Measurements from ENCODE around the gene ARL2.

Gene ARL2

GRCh38 chr11:65051398-65051858 lies 37.5 kb downstream of the ARL2 start:
- H3K27me3 ChIP-seq (ENCODE audit: insufficient read depth, low read length): no peaks in the 10 kb centered on the region
- no peak overlapping the region for H3K4me3 ChIP-seq (ENCODE audit: low read depth, low read length, poor library complexity, severe bottlenecking)
- no peaks in the 10 kb centered on the region for H4K20me1 ChIP-seq (ENCODE audit: insufficient read depth, low read length)
- H3K27ac ChIP-seq (ENCODE audit: low read depth, low read length, poor library complexity, severe bottlenecking): no peak overlapping the region
- H3K9me2 ChIP-seq (ENCODE audit: low read depth, low read length): no peaks in the 10 kb centered on the region
- H2AFZ ChIP-seq (ENCODE audit: low read length): no peak overlapping the region
- H3K36me3 ChIP-seq (ENCODE audit: insufficient read depth, low read length): 0 out of 2 replicates have a peak, but pooled peaks cover 3% of the 10 kb centered on the region
- H3K9me3 ChIP-seq (ENCODE audit: low read length): no peaks in the 10 kb centered on the region
- H3K79me2 ChIP-seq (ENCODE audit: insufficient read depth, low read length): no peaks in the 10 kb centered on the region
- no peak overlapping the region for H3K4me2 ChIP-seq (ENCODE audit: low read length)
- no peak overlapping the region for H3K9ac ChIP-seq (ENCODE audit: low read length)
- peaks cover 22% of the 10 kb centered on the region for H3K4me1 ChIP-seq (ENCODE audit: insufficient read depth, low read length, severe bottlenecking)
- no peaks in the 10 kb centered on the region for H3F3A ChIP-seq (ENCODE audit: insufficient read depth, low read length)
- TF ChIP-seq CTCF (IDR thresholded peaks at IDR 0.05; ENCODE audit: low read length) (no peak), EZH2 (IDR thresholded peaks at IDR 0.05; ENCODE audit: borderline replicate concordance, low read length) (no peak)

- TF ChIP-seq EZH2 (IDR thresholded peaks at IDR 0.05; ENCODE audit: borderline replicate concordance, low read length) (no peak), CTCF (IDR thresholded peaks at IDR 0.05; ENCODE audit: low read length) (no peak)
- no peak overlapping the region for H3K4me3 ChIP-seq (ENCODE audit: low read depth, low read length, poor library complexity, severe bottlenecking)
- H2AFZ ChIP-seq (ENCODE audit: low read length): no peak overlapping the region
- no peaks in the 10 kb centered on the region for H3K9me3 ChIP-seq (ENCODE audit: low read length)
- H4K20me1 ChIP-seq (ENCODE audit: insufficient read depth, low read length): no peaks in the 10 kb centered on the region
- peak overlapping the region; percentile 38; the same call in 1 of the 2 replicates for H3K4me2 ChIP-seq (ENCODE audit: low read length)
- H3K27ac ChIP-seq (ENCODE audit: low read depth, low read length, poor library complexity, severe bottlenecking): no peak overlapping the region
- no peak overlapping the region; the same call in 1 of the 2 replicates for H3K9ac ChIP-seq (ENCODE audit: low read length)
- no peaks in the 10 kb centered on the region for H3K27me3 ChIP-seq (ENCODE audit: insufficient read depth, low read length)
- no peaks in the 10 kb centered on the region for H3K36me3 ChIP-seq (ENCODE audit: insufficient read depth, low read length)
- H3K79me2 ChIP-seq (ENCODE audit: insufficient read depth, low read length): no peaks in the 10 kb centered on the region
- H3K9me2 ChIP-seq (ENCODE audit: low read depth, low read length): no peaks in the 10 kb centered on the region
- H3K4me1 ChIP-seq (ENCODE audit: insufficient read depth, low read length, severe bottlenecking): peaks cover 18% of the 10 kb centered on the region
- H3F3A ChIP-seq (ENCODE audit: insufficient read depth, low read length): no peaks in the 10 kb centered on the region
These were observed 40.0 kb downstream of the ARL2 start for GRCh38 chr11:65053827-65054508.

GRCh38 chr11:65055538-65055937 lies 41.6 kb downstream of the ARL2 start:
- no peak overlapping the region for H3K4me2 ChIP-seq (ENCODE audit: low read length)
- H4K20me1 ChIP-seq (ENCODE audit: insufficient read depth, low read length): no peaks in the 10 kb centered on the region
- no peak overlapping the region for H3K27ac ChIP-seq (ENCODE audit: low read depth, low read length, poor library complexity, severe bottlenecking)
- H3K4me3 ChIP-seq (ENCODE audit: low read depth, low read length, poor library complexity, severe bottlenecking): no peak overlapping the region
- TF ChIP-seq CTCF (IDR thresholded peaks at IDR 0.05; ENCODE audit: low read length) (no peak), EZH2 (IDR thresholded peaks at IDR 0.05; ENCODE audit: borderline replicate concordance, low read length) (no peak)
- H3F3A ChIP-seq (ENCODE audit: insufficient read depth, low read length): no peaks in the 10 kb centered on the region
- H3K36me3 ChIP-seq (ENCODE audit: insufficient read depth, low read length): no peaks in the 10 kb centered on the region
- H3K4me1 ChIP-seq (ENCODE audit: insufficient read depth, low read length, severe bottlenecking): peaks cover 18% of the 10 kb centered on the region
- no peaks in the 10 kb centered on the region for H3K9me3 ChIP-seq (ENCODE audit: low read length)
- no peak overlapping the region for H3K9ac ChIP-seq (ENCODE audit: low read length)
- H3K9me2 ChIP-seq (ENCODE audit: low read depth, low read length): no peaks in the 10 kb centered on the region
- no peaks in the 10 kb centered on the region for H3K79me2 ChIP-seq (ENCODE audit: insufficient read depth, low read length)
- no peak overlapping the region for H2AFZ ChIP-seq (ENCODE audit: low read length)
- no peaks in the 10 kb centered on the region for H3K27me3 ChIP-seq (ENCODE audit: insufficient read depth, low read length)
